ENCODE results near the gene CCR2.

Gene CCR2

DNA sequence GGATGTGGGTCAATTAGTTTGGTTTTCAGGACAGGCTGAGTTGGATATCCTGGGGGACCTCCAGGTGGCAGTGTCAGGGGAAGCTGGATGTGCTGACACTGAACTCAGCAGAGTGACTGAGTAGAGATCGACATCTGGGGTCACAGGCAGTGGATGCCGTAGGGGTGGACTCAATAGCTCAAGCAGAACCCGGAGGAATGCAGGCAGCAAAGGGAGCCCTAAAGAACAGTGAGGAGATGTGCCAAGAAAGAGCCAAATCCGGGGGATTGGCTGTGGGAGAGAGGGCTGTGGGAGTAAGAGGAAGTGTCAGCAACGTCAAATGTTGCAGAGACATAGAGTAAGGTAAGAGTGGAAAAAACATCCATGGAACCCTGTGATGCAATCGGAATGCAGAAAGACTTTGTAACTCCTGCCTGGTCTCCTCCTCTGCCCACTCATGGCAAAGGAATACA lies 41.3 kb downstream of the CCR2 start:
- Histone ChIP-seq H3K9me3 (ENCODE audit: insufficient read depth, low read depth, low read length) (no peaks in the 10 kb centered on the region), H3K4me3 (ENCODE audit: low read length, poor library complexity, severe bottlenecking) (no peak overlapping the region), H3K9ac (ENCODE audit: low read depth, low read length, poor library complexity, severe bottlenecking) (no peak overlapping the region), H3K36me3 (ENCODE audit: insufficient read depth, low read length) (no peaks in the 10 kb centered on the region), H3K9me2 (replicated peaks; ENCODE audit: low read depth, low read length) (no peaks in the 10 kb centered on the region), H2AFZ (ENCODE audit: low read length) (no peak overlapping the region), H3K27me3 (ENCODE audit: insufficient read depth, low read length, poor library complexity, severe bottlenecking) (no peaks in the 10 kb centered on the region), H3K4me2 (ENCODE audit: low read depth, low read length, poor library complexity, severe bottlenecking) (no peak overlapping the region), H3F3A (ENCODE audit: low read depth) (no peaks in the 10 kb centered on the region), H3K79me2 (ENCODE audit: insufficient read depth, low read length) (no peaks in the 10 kb centered on the region), H3K4me1 (ENCODE audit: insufficient read depth, low read length, poor library complexity, severe bottlenecking) (no peaks in the 10 kb centered on the region), H4K20me1 (ENCODE audit: insufficient read depth, low read length, poor library complexity, severe bottlenecking) (no peaks in the 10 kb centered on the region)
- TF ChIP-seq, protein P1, sequence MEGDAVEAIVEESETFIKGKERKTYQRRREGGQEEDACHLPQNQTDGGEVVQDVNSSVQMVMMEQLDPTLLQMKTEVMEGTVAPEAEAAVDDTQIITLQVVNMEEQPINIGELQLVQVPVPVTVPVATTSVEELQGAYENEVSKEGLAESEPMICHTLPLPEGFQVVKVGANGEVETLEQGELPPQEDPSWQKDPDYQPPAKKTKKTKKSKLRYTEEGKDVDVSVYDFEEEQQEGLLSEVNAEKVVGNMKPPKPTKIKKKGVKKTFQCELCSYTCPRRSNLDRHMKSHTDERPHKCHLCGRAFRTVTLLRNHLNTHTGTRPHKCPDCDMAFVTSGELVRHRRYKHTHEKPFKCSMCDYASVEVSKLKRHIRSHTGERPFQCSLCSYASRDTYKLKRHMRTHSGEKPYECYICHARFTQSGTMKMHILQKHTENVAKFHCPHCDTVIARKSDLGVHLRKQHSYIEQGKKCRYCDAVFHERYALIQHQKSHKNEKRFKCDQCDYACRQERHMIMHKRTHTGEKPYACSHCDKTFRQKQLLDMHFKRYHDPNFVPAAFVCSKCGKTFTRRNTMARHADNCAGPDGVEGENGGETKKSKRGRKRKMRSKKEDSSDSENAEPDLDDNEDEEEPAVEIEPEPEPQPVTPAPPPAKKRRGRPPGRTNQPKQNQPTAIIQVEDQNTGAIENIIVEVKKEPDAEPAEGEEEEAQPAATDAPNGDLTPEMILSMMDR (conservative IDR thresholded peaks at IDR 0.05; ENCODE audit: low read length), result peak; percentile 43
- TF ChIP-seq EZH2phosphoT487 (IDR thresholded peaks at IDR 0.05; ENCODE audit: borderline replicate concordance), result no peak

DNA sequence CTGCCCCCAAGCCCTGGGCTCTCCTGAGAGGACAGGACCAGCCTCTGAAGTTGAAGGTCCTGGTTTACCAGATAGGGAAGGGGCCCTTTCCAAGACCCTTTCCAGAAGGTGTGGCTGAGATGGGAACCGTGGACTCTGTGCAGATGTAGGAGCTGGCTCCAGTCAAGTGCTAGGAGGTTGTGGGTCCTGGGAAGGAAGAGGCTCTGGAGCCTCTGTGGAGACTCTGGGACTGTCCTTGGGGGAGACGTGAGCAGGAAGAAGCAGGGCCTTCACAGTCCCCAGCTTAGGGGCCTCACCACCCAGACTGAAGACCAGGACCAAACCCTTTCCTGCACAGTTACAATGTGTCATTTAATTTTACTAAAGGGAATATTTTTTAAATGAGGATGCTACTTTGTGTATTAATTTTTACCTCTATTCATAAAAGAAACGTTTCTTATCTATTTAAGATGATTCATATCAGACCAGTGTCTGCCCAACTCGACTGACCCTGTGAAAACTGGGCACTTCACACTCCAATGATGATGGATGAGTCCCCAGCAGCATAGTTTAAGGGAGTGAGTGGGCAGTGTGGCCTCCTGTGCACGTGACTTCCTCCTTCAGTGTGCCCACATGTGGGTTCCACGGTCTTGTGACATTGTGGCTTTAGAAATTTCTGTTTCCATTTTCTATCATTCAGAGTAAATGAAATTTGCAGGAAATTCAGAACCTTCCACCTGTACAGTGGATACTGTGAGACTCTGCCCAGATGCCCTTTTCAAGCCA lies 42.0 kb downstream of the CCR2 start:
- Histone ChIP-seq H3K36me3 (ENCODE audit: insufficient read depth, low read length) (no peaks in the 10 kb centered on the region), H4K20me1 (ENCODE audit: insufficient read depth, low read length, poor library complexity, severe bottlenecking) (no peaks in the 10 kb centered on the region), H3K9me3 (ENCODE audit: insufficient read depth, low read depth, low read length) (no peaks in the 10 kb centered on the region), H3K79me2 (ENCODE audit: insufficient read depth, low read length) (no peaks in the 10 kb centered on the region), H3F3A (ENCODE audit: low read depth) (no peaks in the 10 kb centered on the region), H3K4me2 (ENCODE audit: low read depth, low read length, poor library complexity, severe bottlenecking) (no peak overlapping the region), H3K27me3 (ENCODE audit: insufficient read depth, low read length, poor library complexity, severe bottlenecking) (no peaks in the 10 kb centered on the region), H3K9ac (ENCODE audit: low read depth, low read length, poor library complexity, severe bottlenecking) (no peak overlapping the region), H2AFZ (ENCODE audit: low read length) (no peak overlapping the region), H3K4me3 (ENCODE audit: low read length, poor library complexity, severe bottlenecking) (no peak overlapping the region), H3K4me1 (ENCODE audit: insufficient read depth, low read length, poor library complexity, severe bottlenecking) (no peaks in the 10 kb centered on the region), H3K9me2 (replicated peaks; ENCODE audit: low read depth, low read length) (no peaks in the 10 kb centered on the region)
- TF ChIP-seq, protein P1 (conservative IDR thresholded peaks at IDR 0.05; ENCODE audit: low read length), result no peak
- no peak for TF ChIP-seq EZH2phosphoT487 (IDR thresholded peaks at IDR 0.05; ENCODE audit: borderline replicate concordance)

DNA sequence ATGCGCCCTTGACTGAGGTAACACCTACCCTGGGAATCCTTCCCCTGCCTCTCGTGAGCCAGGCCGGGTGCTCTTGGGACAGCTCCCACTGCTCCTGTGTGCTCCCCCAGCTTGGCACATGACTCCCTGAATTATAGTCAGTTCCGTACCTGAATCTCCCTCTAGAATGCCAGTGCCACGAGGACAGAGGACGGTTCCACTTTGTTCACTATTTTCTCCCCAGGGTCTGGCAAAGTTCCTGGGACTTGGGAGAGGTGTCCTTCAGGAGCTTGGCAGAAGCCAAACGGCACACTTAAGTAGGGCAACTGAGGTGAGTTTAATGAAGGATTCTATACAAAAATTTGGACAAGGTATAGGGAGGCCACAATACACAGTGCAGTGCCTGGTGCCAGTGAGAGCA lies 43.2 kb downstream of the CCR2 start:
- Histone ChIP-seq H3K36me3 (ENCODE audit: insufficient read depth, low read length) (no peaks in the 10 kb centered on the region), H3F3A (ENCODE audit: low read depth) (no peaks in the 10 kb centered on the region), H3K9me2 (replicated peaks; ENCODE audit: low read depth, low read length) (no peaks in the 10 kb centered on the region), H3K4me3 (ENCODE audit: low read length, poor library complexity, severe bottlenecking) (no peak overlapping the region), H3K79me2 (ENCODE audit: insufficient read depth, low read length) (no peaks in the 10 kb centered on the region), H3K9me3 (ENCODE audit: insufficient read depth, low read depth, low read length) (no peaks in the 10 kb centered on the region), H3K4me1 (ENCODE audit: insufficient read depth, low read length, poor library complexity, severe bottlenecking) (no peaks in the 10 kb centered on the region), H4K20me1 (ENCODE audit: insufficient read depth, low read length, poor library complexity, severe bottlenecking) (no peaks in the 10 kb centered on the region), H3K27me3 (ENCODE audit: insufficient read depth, low read length, poor library complexity, severe bottlenecking) (no peaks in the 10 kb centered on the region), H2AFZ (ENCODE audit: low read length) (no peak overlapping the region), H3K4me2 (ENCODE audit: low read depth, low read length, poor library complexity, severe bottlenecking) (no peak overlapping the region), H3K9ac (ENCODE audit: low read depth, low read length, poor library complexity, severe bottlenecking) (no peak overlapping the region)
- TF ChIP-seq EZH2phosphoT487 (IDR thresholded peaks at IDR 0.05; ENCODE audit: borderline replicate concordance), result no peak
- TF ChIP-seq, protein P1 (conservative IDR thresholded peaks at IDR 0.05; ENCODE audit: low read length), result no peak
